Measurements from ENCODE around the gene NRP2.

GRCh38 chr2:205658068-205658467 is 24.2 kb upstream of the NRP2 start:
- TF ChIP-seq CTCF (IDR thresholded peaks at IDR 0.05) (no peak), EZH2 (IDR thresholded peaks at IDR 0.05; ENCODE audit: borderline replicate concordance, insufficient read depth, low read depth, low read length, poor library complexity, severe bottlenecking) (no peak)

Data from B cell (primary cell).